GM12878 (cell line): ENCODE measurements around the gene DYSF.

Experiments
- CHD2 ChIP-seq: IDR thresholded peaks from 2 replicates; pipeline ENCODE4 v1.6.1; 2011; ENCODE audit warnings: low read depth, low read length, improper control_type of control experiment, borderline replicate concordance
- CTCF ChIP-seq, 3 experiments: IDR thresholded peaks in 2 of 3; conservative IDR thresholded peaks in 1 of 3; 2 replicates each; pipeline ENCODE4 v1.5.1; 2011; ENCODE audit warnings: low read depth in 3 of 3, low read length in 3 of 3, mild to moderate bottlenecking in 3 of 3, control low read depth in 2 of 3, moderate library complexity in 2 of 3, inconsistent platforms in 1 of 3, mixed read lengths in 1 of 3; ENCODE audit not compliant: control insufficient read depth in 2 of 3, insufficient read depth in 1 of 3; ENCODE audit errors: extremely low read depth in 1 of 3
- ESRRA ChIP-seq: IDR thresholded peaks from 2 replicates; pipeline ENCODE4 v1.6.1; 2012; ENCODE audit warnings: mild to moderate bottlenecking, low read length, improper control_type of control experiment
- FOXM1 ChIP-seq: IDR thresholded peaks from 2 replicates; pipeline ENCODE4 v1.6.1; 2012; ENCODE audit warnings: low read depth, mild to moderate bottlenecking, inconsistent platforms, low read length, moderate library complexity
- IKZF1 ChIP-seq: fragments of 450-650 bp; conservative IDR thresholded peaks from 2 replicates; pipeline ENCODE4 v1.6.1; 2017; ENCODE audit warnings: antibody characterized with exemption, mild to moderate bottlenecking
- KDM1A ChIP-seq: fragments of 200-600 bp; sonication (generic); IDR thresholded peaks from 2 replicates; pipeline ENCODE4 v1.6.1; 2016; ENCODE audit warnings: borderline replicate concordance
- LARP7 ChIP-seq: fragments of 450-650 bp; IDR thresholded peaks from 2 replicates; pipeline ENCODE4 v1.6.1; 2017; ENCODE audit warnings: mild to moderate bottlenecking
- POLR2A ChIP-seq: IDR thresholded peaks from 2 replicates; pipeline ENCODE4 v1.6.1; 2011; ENCODE audit warnings: low read depth, mild to moderate bottlenecking, low read length
- POLR2AphosphoS5 ChIP-seq: IDR thresholded peaks from 2 replicates; pipeline ENCODE4 v1.6.1; 2011; ENCODE audit warnings: mild to moderate bottlenecking, low read length, inconsistent platforms
- SRF ChIP-seq, 2 experiments: IDR thresholded peaks; 2 replicates each; pipeline ENCODE4 v1.6.1; 2011; ENCODE audit warnings: low read depth in 2 of 2, low read length in 2 of 2, mild to moderate bottlenecking in 1 of 2, moderate library complexity in 1 of 2
- TAF1 ChIP-seq: IDR thresholded peaks from 2 replicates; pipeline ENCODE4 v1.6.1; 2011; ENCODE audit warnings: mild to moderate bottlenecking, low read depth, low read length, borderline replicate concordance
- ZSCAN29 ChIP-seq: fragments of 450-650 bp; IDR thresholded peaks from 2 replicates; pipeline ENCODE4 v1.6.1; 2017; ENCODE audit warnings: mild to moderate bottlenecking, moderate library complexity

DNA sequence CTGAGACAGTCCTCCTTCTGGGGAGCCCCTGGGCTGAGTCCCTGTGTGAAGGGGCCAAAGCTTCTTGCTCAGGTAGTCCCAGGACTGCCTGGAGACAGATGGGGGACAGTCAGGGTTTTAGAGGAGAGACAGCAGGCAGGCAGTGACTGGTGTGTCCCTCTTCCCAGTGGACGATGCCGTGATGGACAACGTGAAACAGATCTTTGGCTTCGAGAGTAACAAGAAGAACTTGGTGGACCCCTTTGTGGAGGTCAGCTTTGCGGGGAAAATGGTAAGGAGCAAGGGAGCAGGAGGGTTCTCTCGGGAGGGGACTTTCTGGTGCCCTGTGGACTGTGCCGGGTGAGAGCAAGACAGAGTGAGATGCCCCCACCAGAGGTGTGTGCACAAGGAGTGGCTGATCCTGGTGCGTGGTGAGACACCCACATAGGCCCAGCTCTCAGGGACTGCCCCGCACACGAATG, 74.8 kb downstream of the DYSF start:
- TF ChIP-seq FOXM1, result no peak
- no peak for TF ChIP-seq TAF1
- no peak for TF ChIP-seq SRF (IDR thresholded peaks at IDR 0.05; ENCODE audit: low read depth in 2 of 2, low read length in 2 of 2)
- TF ChIP-seq ZSCAN29, result no peak
- no peak for TF ChIP-seq POLR2A
- TF ChIP-seq POLR2AphosphoS5, result no peak
- no peak for TF ChIP-seq ESRRA
- no peak for TF ChIP-seq CTCF (IDR thresholded peaks at IDR 0.05 in 2 of 3, conservative IDR thresholded peaks at IDR 0.05 in 1 of 3; ENCODE audit: control insufficient read depth in 2 of 3, extremely low read depth in 1 of 3, insufficient read depth in 1 of 3, low read depth in 3 of 3, low read length in 3 of 3)
- TF ChIP-seq CHD2, result no peak
- no peak for TF ChIP-seq LARP7
- TF ChIP-seq KDM1A, result no peak
- no peak for TF ChIP-seq IKZF1
